Measurements from ENCODE around the gene RBFOX2. TPM values are rescaled to one million over a fixed set of nuclear protein-coding genes. Genes with fewer than 3 reads are reported as not detected.

RBFOX2 gene
- total and polyA plus RNA-seq, 2 of the 13 experiments (the other 11 are each of a cell fraction or from before 2014, with no cell fraction given), result 37.3 to 40.4 TPM

DNA sequence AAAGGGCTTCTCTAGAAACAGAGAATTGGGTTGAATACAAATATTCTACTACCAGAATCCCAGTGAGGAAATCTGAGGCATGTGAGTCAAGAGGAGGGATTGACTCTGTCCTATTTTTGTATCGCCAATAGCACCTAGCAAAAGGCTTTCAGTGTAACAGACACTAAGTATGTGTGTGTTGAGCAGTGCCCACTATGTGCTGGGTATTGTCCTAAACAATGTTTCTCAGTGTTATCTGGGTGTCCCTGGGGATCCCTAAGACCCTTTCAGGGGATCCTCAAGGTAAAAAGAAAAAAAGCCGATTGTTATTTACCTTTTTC is 21.0 kb upstream of the RBFOX2 start (continued):
- no peak for TF ChIP-seq CBX5 (CRISPR knock-in tag; IDR thresholded peaks at IDR 0.05; ENCODE audit: borderline replicate concordance)
- no peak for TF ChIP-seq JUNB (CRISPR knock-in tag; IDR thresholded peaks at IDR 0.05; ENCODE audit: borderline replicate concordance)
- TF ChIP-seq RBFOX2 (IDR thresholded peaks at IDR 0.05; ENCODE audit: low read depth, low read length), result no peak

DNA sequence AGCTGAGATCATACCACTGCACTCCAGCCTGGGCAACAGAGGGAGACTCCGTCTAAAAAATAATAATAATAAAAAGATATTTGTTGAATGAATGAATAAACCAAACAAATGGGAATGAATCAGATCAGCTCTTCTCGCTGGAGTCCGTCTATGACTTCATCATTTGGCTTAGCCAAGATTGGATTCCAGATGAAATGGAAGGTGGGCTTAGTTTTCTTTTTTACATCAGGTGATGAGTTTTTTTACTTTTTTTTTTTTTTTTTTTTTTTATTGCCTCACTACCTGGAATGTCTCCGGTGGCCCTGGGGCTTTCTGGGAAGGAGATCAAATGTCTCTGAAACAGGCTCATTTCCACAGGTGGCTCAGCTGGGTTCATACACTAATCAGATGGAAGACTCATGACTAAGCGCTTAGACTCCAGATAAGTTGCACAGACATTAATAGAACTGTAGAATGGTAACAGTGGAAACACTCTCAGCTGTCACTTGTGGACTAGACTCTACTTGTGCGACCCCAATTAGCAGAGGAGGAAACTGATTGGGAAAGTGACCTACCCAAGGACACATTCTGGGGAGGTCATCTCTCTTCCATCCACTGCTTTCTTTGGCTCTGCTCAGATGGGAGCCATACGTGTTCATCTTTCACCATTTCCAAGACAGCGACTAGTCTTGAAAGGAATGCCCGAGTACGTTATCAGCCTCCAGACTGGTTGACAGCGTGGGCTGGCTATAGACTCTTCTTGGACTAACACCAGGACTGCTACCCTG is 20.5 kb upstream of the RBFOX2 start:
- BruUV-seq (replicated peaks), result no TSS peak
- H3K36me3 ChIP-seq (replicated peaks in 1 of 2; ENCODE audit: control insufficient read depth in 1 of 2, insufficient read depth in 2 of 2, low read length in 2 of 2), result no peaks in the 10 kb centered on the region
- no peak overlapping the region for H3K9ac ChIP-seq (ENCODE audit: insufficient read depth, low read depth, low read length)
- 69% methylated on average over 11 of the region's 11 CpGs for WGBS (ENCODE audit: low lambda C conversion rate)
- in situ Hi-C loops (cut with HindIII; ENCODE audit: extremely low pct_ligation_motif_present, low pct_unique_long_range_greater_than_20kb), result no loop called here
- H3K4me3 ChIP-seq (replicated peaks in 1 of 3; ENCODE audit: insufficient read depth in 1 of 3, low read depth in 2 of 3, low read length in 3 of 3), result no peak overlapping the region
- POLR2A ChIA-PET, result no interaction called here
- H4K20me1 ChIP-seq (ENCODE audit: insufficient read depth, low read length), result no peaks in the 10 kb centered on the region
- no peak for DNase-seq (ENCODE audit: low spot score)
- H3K27ac ChIP-seq (ENCODE audit: extremely low read length, insufficient read depth, low read length), result no peak overlapping the region
- no peak overlapping the region for H3K4me2 ChIP-seq (ENCODE audit: low read depth, low read length)
- H3K9me3 ChIP-seq (ENCODE audit: low read length), result no peaks in the 10 kb centered on the region
- H3K27me3 ChIP-seq (ENCODE audit: control insufficient read depth in 1 of 2, insufficient read depth in 2 of 2, low read length in 2 of 2), result no peaks in the 10 kb centered on the region
- peaks cover 18% of the 10 kb centered on the region for H3K4me1 ChIP-seq (ENCODE audit: insufficient read depth, low read length)
- no peak for FAIRE-seq
- CTCF ChIA-PET (ENCODE audit: low intra/inter-chr PET ratio, low total read pairs), result no interaction called here
- intact Hi-C loops (cut with micrococcal nuclease; ENCODE audit: unreplicated experiment), result no loop called here
- no peaks in the 10 kb centered on the region for H3K79me2 ChIP-seq (ENCODE audit: insufficient read depth, low read length)
- no peak overlapping the region for H2AFZ ChIP-seq (ENCODE audit: low read length)
- ATAC-seq, result no peak
- TF ChIP-seq ZSCAN12 (CRISPR knock-in tag; IDR thresholded peaks at IDR 0.05) (no peak), ZNF772 (CRISPR knock-in tag; IDR thresholded peaks at IDR 0.05) (no peak), ZNF564 (CRISPR knock-in tag; IDR thresholded peaks at IDR 0.05) (no peak), TOPORS (CRISPR knock-in tag; IDR thresholded peaks at IDR 0.05) (no peak), ZNF180 (CRISPR knock-in tag; IDR thresholded peaks at IDR 0.05; ENCODE audit: borderline replicate concordance, low read depth) (no peak), DPF2 (CRISPR knock-in tag; IDR thresholded peaks at IDR 0.05; ENCODE audit: borderline replicate concordance, low read depth) (no peak), HDAC2 (CRISPR knock-in tag; IDR thresholded peaks at IDR 0.05) (no peak), HNRNPK (IDR thresholded peaks at IDR 0.05; ENCODE audit: low read depth, low read length, poor library complexity, severe bottlenecking) (no peak), MBD4 (IDR thresholded peaks at IDR 0.05; ENCODE audit: borderline replicate concordance, low read length) (no peak), HNRNPUL1 (IDR thresholded peaks at IDR 0.05; ENCODE audit: low read depth, low read length) (no peak)
- TF ChIP-seq, protein P1, sequence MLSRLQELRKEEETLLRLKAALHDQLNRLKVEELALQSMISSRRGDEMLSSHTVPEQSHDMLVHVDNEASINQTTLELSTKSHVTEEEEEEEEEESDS (CRISPR knock-in tag; IDR thresholded peaks at IDR 0.05; ENCODE audit: borderline replicate concordance), result no peak
- TF ChIP-seq, protein P2, sequence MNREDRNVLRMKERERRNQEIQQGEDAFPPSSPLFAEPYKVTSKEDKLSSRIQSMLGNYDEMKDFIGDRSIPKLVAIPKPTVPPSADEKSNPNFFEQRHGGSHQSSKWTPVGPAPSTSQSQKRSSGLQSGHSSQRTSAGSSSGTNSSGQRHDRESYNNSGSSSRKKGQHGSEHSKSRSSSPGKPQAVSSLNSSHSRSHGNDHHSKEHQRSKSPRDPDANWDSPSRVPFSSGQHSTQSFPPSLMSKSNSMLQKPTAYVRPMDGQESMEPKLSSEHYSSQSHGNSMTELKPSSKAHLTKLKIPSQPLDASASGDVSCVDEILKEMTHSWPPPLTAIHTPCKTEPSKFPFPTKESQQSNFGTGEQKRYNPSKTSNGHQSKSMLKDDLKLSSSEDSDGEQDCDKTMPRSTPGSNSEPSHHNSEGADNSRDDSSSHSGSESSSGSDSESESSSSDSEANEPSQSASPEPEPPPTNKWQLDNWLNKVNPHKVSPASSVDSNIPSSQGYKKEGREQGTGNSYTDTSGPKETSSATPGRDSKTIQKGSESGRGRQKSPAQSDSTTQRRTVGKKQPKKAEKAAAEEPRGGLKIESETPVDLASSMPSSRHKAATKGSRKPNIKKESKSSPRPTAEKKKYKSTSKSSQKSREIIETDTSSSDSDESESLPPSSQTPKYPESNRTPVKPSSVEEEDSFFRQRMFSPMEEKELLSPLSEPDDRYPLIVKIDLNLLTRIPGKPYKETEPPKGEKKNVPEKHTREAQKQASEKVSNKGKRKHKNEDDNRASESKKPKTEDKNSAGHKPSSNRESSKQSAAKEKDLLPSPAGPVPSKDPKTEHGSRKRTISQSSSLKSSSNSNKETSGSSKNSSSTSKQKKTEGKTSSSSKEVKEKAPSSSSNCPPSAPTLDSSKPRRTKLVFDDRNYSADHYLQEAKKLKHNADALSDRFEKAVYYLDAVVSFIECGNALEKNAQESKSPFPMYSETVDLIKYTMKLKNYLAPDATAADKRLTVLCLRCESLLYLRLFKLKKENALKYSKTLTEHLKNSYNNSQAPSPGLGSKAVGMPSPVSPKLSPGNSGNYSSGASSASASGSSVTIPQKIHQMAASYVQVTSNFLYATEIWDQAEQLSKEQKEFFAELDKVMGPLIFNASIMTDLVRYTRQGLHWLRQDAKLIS (CRISPR knock-in tag; IDR thresholded peaks at IDR 0.05), result no peak
- TF ChIP-seq, protein P3, sequence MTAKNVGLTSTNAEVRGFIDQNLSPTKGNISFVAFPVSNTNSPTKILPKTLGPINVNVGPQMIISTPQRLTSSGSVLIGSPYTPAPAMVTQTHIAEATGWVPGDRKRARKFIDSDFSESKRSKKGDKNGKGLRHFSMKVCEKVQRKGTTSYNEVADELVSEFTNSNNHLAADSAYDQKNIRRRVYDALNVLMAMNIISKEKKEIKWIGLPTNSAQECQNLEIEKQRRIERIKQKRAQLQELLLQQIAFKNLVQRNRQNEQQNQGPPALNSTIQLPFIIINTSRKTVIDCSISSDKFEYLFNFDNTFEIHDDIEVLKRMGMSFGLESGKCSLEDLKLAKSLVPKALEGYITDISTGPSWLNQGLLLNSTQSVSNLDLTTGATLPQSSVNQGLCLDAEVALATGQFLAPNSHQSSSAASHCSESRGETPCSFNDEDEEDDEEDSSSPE (CRISPR knock-in tag; IDR thresholded peaks at IDR 0.05), result no peak
- TF ChIP-seq, protein P4, sequence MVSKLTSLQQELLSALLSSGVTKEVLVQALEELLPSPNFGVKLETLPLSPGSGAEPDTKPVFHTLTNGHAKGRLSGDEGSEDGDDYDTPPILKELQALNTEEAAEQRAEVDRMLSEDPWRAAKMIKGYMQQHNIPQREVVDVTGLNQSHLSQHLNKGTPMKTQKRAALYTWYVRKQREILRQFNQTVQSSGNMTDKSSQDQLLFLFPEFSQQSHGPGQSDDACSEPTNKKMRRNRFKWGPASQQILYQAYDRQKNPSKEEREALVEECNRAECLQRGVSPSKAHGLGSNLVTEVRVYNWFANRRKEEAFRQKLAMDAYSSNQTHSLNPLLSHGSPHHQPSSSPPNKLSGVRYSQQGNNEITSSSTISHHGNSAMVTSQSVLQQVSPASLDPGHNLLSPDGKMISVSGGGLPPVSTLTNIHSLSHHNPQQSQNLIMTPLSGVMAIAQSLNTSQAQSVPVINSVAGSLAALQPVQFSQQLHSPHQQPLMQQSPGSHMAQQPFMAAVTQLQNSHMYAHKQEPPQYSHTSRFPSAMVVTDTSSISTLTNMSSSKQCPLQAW (CRISPR knock-in tag; IDR thresholded peaks at IDR 0.05), result no peak
